NCI-H1417 treated with DMSO at 0.1 percent for 48 hours (cell line): Measurements from ENCODE around the gene KRTAP5-7.
"Not testable (repeated sequence)": the region's sequence is repeated elsewhere in the genome, so short reads cannot be mapped to it uniquely, and the experiment has no call there.

Experiments used
- DNase-seq: peaks from one replicate; lab custom pipeline; 2025; lab: John Stamatoyannopoulos, UW

The KRTAP5-7 gene, protein sequence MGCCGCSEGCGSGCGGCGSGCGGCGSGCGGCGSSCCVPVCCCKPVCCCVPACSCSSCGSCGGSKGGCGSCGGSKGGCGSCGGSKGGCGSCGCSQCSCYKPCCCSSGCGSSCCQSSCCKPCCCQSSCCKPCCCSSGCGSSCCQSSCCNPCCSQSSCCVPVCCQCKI

DNA sequence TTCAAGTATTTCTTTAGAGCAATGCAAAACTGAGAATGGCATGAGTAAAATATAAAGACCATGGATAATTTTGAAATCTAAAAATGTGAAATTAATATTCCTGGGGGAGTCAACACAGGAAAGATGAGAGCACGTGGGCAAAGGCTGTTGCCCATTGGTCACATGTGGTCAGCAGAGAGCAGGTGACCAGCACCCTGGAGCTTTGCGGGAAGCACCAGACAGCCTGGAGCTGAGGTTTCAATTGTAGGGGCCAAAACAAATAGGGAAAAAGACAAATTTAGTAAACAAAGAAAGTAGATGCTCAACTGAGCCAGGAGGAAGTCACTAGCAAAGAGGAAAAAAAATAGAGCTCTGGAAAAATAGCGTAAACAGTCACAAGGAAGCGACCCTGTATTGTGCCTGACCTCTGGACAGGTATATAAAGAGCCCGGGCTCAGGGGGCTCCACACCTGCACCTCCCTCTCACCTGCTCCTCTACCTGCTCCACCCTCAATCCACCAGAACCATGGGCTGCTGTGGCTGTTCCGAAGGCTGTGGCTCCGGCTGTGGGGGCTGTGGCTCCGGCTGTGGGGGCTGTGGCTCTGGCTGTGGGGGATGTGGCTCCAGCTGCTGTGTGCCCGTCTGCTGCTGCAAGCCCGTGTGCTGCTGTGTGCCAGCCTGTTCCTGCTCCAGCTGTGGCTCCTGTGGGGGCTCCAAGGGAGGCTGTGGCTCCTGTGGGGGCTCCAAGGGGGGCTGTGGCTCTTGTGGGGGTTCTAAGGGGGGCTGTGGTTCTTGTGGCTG is at the start of gene KRTAP5-7:
TSS of gene KRTAP5-7 (plus strand) at position 472 of the 780 bp plus-strand sequence. CDS start at position 506, 34 bp downstream.
- not testable (repeated sequence) for DNase-seq

DNA sequence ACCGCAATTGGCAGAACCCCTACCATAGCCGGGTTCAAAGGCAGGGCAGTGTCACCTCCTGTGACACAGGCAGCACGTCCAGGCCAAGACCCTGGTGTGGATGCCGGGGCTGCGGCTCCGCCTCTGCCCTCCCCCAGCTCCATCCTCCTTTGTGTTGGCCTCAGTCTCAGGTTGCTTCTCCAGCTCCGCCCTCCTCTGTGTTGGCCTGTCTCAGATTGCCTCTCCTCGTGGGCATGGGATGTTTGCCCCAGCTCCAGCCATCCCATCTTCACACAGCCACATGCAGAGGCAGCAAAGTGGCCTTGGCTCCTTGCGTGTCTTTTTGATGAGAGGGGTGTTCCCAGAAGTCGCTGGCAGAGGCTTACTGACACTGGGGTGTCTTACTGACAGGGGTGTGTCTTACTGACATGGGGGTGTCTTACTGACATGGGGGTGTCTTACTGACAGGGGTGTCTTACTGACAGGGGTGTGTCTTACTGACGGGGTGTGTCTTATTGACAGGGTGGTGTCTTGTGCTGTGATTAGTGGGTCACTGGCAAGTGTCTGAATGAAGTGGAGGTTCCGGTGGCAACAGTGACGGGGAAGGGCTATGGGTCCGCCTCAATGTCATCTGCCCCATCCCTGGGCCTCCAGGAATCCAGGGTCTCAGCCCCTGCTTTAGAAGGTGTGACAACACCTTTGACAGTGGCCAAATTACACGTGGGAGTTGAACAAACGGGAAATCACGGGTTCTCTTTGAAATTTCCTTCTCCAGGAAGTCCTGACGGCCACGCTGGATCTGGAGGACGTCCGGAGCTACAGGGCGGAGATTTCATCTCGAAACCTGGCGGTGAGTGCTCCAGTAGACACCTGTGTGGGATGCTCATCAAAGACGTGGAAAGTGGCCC is 49.2 kb upstream of the KRTAP5-7 start:
- DNase-seq: no peak

DNA sequence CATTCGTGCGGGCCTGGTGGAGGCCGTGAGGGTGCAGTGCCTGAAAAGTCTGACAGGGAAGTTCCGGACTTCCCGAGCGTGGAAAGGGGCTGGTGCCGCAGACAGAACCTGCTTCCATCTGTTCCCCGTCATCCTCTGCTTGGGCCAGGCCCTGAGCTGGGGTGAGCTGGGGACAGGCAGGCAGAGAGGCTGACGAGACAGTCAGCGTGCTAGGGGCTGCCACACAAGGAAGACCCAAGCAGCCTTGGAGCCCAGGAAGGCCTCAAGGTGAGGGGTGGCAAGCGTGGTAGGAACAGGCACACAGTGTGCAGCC is 48.6 kb upstream of the KRTAP5-7 start:
- DNase-seq: no peak

DNA sequence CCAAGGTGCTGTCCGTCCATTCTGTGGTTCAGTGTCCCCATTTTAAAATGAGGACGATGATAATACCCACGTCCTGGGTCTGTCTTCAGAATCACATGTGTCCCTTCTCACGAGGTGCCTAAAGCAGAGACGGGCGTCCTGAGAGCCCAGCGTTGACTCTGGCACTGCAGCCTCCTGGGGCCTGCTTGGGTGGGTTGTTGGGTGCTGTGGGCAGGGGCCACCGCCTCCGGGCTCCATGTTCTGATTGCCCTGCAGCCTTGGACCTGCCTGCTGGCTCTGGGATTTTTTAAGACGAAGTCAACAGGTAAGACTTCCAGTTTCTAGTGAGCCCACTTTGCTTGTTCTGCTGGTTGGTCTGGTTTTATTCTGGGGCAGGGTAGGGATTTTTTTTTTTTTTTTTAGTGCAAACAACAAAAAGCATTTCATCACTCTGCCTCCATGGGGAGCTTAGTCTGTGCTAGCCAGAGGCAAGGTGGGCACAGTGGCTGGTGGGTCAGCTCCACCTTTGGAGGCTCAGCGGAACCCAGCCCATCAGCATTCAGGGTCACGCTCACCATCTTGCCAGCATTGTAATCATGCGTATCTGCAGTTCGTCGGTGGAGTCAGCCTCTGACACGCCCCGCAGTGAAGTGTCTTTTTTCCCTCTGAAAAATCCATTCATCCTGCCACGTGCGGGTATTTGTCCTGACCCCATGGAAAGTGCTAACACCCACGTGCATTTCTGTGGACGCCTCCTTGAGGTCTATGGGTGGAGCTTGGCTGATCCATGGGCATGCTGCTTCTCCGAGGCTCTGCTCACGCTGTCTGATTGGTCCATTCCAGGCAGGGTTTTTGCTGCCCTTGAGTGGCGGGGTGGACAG is 45.7 kb upstream of the KRTAP5-7 start:
- no peak for DNase-seq

DNA sequence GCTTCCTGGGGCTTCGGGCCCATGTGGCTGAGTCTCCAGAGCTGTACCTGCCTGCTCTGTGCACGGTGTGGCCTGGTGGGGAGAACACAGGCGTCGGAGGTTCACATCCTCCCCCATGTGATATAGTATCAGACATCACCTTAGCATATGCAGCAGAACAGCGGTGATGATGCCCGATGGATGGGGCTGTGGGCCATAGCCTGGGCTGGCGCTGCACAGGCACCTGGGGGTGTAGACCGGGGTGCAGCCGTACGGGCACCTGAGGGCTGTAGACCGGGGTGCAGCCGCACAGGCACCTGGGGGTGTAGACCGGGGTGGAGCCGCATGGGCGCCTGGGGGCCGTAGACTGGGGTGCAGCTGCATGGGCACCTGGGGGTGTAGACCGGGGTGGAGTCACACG is 44.9 kb upstream of the KRTAP5-7 start:
- DNase-seq: no peak

DNA sequence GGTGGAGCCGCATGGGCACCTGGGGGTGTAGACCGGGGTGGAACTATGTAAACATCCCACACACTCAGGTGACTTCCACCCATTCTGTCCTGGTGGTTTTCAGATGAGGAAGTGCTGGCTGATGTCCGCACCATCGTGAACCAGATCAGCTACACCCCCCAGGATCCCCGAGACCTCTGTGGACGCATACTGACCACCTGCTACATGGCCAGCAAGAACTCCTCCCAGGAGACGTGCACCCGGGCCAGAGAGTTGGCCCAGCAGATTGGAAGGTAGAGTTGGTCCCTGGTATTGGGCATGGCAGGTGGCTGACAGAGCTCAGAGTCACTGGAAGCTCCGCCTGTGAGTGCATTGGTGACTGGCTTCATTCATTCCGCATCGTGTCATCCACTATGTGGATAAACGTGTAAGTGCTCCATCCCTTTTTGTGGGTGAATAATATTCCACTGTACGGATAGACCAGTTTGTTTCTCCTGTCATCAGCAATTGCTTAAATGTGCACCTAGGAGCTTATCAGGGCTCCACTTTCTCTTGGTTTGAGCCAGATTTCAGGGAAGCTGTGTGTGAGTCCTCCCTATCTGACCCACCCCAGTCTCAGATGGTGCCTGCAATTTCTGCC is 44.2 kb upstream of the KRTAP5-7 start:
- no peak for DNase-seq

DNA sequence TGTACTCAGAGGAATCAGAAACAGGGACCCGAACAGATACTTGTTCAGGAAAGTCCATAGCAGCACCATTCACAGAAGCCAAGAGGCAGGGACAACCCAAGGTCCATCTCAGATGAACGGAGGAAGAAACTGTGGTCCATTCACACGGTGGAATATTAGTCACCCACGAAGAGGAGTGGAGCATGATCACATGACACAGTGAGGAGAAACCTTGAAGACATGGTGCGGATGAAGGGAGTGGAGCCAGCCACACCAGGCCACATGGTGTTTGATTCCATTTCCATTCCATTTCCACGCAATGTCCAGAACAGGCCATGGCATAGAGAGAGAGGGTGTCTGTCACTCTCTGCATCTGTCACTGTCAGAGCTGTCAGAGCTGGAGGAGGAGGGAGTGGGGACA is 43.4 kb upstream of the KRTAP5-7 start:
- DNase-seq: no peak

DNA sequence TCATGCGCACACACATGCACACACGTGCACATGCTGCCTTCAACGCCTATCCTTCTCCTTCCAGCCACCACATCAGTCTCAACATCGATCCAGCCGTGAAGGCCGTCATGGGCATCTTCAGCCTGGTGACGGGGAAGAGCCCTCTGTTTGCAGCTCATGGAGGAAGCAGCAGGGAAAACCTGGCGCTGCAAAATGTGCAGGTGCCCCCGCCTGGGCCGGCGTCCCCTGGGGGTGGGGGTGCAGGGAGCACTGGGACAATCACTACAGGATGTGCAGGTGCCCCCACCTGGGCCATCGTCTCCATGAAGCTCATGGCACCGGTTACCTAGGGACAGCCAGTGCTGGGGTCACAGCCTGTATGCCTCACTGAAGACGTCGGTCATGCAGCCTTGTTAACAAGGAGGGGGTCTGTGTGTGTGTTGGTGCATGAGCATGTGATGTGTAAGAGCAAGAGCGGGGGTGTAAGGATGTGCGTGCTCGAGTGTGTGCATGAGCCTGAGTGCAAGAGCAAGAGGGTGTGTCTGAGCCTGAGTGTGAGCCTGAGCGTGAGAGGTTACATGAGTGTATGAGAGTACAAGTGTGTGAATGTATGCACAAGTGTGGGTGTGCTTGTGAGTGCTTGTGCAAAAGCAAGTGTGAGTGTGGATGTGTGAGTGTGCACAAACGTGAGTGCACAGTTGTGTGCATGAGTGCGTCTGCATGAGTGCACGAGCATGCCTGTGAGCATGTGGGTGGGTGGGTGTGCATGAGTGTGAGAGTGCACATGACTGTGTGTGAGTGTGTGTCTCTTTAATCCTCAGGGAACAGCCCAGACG is 42.6 kb upstream of the KRTAP5-7 start:
- DNase-seq: no peak

DNA sequence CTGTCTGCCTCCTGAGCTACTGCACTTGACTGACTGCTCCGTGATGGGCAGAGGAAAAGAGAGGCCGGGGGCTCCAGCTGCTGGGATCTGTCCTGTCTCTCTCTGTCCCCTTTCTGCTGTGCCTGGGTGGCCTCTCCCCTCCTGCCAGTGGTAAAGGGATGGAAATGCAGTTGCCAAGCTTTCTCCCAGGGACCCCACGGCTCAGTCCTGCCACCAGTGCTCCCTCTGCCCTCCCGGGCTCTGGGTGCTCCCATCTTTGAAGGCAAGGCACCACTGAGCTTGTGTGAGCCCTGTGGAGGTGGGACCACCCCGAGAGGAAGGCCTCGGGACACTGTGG is 42.0 kb upstream of the KRTAP5-7 start:
- no peak for DNase-seq

DNA sequence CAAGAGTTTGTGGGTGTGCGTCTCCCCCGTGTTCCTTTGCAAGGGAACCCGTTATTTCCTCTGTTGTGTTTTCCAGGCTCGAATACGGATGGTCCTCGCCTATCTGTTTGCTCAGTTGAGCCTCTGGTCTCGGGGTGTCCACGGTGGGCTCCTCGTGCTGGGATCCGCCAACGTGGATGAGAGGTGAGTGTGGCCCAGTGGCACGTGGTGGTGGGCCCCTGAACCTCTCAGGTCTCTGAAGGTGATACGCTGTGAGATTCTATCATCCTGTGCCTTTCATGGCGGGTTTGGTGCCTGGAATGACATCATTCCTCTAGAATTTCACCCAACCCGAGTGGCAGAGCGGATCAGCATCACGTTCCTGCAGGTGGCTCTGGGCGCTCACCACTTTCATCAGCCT is 41.6 kb upstream of the KRTAP5-7 start:
- no peak for DNase-seq

DNA sequence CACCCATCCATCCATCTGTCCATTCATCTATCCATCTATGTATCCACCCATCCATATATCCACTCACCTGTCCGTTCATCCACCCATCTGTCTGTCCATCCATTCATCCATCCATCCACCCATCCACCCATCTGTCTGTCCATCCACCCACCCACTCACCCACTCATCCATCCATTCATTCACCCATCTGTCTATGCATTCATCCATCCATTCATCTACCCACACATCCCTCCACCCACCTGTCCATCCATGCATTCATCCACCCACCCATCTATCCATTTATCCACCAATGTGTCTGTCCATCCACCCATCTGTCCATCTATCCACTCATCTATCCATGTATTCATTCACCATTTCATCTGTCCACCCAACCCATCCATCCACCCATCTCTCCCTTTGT is 40.7 kb upstream of the KRTAP5-7 start:
- DNase-seq: no peak

DNA sequence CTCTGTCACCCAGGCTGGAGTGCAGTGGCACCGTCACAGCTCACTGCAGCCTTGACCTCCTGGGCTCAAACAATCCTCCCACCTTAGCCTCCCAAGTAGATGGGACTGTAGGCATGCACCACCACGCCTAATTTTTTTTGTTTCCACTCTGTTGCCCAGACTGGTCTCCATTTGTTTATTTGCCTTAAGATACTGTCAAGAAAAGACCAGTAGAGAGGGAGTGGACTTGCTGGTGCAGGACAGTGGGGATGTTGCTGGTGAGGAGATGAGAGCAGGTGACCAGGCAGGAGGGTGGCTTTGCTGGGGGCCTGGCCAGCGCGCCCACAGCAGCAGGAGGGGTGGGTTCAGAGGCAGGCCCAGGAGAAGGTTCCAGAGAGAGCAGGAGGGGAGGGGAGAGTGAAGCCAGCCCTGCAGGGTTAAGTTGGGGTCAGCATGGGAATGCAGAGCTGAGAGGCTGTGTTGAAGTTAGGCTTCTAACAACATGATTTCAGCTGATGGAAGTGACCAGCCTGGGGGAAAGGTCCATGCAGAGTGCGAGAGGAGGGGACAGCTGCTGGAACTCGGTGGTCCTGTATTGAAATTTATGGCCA is 38.3 kb upstream of the KRTAP5-7 start:
- DNase-seq: no peak

DNA sequence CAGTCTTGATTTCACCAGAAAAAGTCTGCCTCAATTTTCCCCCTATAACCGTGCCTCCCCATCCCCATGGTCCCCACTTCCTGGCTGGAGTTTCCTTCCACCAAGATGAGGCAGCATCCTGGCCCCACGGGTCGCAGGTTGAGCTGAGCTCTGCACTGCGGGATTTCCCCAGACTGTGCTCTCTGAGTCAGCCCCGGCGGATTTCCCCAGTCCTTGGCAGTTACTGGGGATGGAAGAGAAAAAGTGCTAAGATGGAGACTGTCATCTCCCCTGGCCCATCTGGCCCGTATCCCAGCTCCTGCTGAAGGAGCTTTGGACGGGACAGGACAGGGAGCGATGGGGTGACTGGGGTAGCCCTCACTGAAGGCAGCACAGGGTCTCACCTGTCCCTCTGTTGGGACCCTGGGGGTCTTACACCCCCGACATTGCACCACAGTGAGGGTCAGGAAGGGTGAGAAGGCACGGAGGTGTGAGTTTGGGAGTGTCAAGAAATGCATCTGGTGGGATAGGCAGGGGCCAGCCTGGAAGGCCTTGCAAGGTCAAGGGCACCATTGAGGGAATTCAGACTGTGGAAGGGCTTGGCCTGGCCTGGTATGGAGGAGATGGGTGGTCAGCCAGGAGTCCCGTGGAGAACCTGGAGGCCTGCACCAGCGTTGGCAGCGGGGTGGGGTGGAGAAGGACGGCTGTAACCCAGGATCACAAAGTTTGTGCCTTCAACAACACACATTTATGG is 37.6 kb upstream of the KRTAP5-7 start:
- DNase-seq: no peak

DNA sequence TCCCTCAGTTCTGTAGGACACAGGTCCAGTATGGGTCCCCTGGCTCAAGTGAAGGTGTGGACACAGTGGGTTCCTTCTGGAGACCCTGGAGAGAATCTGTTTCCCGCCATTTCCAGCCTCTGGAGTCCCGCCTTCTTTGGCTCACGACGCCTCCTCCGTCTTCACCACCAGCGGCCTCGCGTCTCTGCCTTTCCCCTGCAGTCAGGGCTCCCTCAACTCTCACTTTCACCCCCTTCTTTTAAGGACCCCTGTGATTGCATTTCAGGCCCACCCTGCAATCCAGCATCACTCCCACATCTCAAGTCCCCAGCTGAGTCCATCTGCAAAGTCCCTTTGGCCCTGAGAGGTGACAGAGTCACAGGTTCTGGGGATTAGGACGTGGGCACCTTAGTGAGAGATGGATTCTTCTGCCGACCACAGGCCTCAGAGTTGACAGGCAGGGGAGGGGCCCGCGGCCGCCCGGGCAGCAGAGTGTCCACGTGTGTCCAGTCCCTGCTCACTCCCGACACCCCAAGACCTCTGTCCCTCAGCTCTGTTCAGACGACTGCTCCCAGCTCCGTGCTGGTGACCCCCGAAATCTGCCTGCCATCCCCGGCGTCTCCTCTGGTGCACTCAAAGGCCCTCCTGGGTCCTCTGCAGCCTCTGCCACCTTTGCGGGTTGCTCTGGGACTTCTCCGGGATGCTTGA is 36.9 kb upstream of the KRTAP5-7 start:
- no peak for DNase-seq

DNA sequence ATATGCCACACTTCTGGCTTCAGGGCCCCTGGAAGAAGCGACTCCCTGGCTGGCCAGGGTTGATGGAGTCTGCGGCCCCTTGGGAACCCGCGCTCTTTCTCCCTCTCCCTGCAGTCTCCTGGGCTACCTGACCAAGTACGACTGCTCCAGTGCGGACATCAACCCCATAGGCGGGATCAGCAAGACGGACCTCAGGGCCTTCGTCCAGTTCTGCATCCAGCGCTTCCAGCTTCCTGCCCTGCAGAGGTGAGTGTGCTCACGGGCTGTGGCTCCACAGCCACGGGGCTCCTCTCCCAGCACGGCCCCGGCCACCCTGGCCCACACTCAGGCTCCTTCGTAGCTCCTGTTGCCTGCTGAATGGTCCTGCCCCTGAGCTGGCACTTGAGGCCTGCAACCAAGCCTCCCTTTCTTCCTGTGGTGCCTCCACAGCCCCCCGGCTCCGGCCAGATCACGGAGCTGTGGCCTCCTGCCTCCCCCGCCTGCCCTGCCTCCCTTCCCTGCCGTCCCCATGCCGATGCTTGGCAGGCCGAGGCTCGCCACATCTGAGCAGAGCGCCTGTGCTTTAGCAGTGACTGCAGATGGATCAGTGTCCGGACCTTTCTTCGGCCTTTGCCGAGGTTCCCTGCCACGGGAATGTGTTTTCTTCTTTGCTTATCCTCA is 36.2 kb upstream of the KRTAP5-7 start:
- no peak for DNase-seq

DNA sequence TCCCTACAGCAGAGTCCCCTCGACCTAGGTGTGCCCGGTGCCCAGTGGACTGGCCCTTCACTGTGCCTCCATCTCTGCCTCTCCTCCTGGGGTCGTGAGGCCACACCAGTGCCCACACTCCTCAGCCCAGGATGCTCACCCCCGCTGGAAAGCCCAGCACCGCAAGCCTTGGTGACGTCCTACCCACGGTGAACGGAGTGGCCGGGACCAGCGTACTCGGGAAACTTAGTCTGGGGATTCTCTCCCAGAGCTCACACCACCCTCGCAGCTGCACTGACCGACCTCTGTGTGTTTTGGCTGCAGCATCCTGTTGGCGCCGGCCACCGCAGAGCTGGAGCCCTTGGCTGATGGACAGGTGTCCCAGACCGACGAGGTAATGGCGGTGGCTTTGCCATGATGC is 35.5 kb upstream of the KRTAP5-7 start:
- DNase-seq: no peak

DNA sequence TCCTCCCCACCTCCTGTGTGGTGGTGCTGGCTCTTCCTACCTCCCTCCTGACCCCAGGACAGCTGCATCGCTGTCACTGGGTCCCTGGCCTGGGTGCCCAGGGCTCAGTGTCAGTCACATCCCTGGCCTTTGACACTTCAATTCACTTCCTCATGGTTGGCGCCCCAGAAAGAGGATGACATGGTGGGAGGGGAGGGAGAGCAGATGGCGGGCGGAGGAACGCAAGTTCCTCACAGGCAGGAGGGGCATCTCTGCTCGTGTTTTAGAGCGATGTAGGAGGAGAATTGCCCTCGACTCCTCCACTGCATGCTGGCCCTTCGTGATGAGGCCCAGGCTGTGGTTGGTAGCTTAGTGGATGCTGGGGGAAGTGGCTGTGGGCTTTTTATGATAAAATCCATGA is 35.1 kb upstream of the KRTAP5-7 start:
- no peak for DNase-seq
